ENCODE results near the gene PPP1R12B.
"Not testable (repeated sequence)": the region's sequence is repeated elsewhere in the genome, so short reads cannot be mapped to it uniquely, and the experiment has no call there.

PPP1R12B gene

DNA sequence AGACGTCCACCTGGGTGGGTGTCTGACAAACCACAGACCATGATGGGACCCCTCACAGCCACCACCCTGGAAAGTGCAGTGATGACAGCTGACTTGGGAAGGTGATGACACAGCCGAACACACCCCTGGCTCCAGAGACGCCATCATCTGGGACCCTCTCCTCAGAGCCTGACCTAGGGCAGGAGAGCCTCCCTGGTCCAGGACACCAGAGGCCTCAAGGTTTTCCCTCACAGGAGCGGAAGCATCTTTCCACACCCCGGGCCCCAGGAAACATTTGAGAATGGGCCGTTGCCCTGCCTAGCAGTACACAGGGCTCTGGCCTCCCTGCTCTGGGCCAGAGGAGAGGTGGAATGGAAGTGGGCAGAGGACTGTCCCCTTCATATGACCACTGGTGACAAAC, 282.0 kb downstream of the PPP1R12B start:
- no peak for DNase-seq (ENCODE audit: low read depth in 2 of 2)

- DNase-seq (ENCODE audit: low read depth in 2 of 2), result no peak
Observed at GRCh38 chr1:202631076-202631923, 282.8 kb downstream of the PPP1R12B start.

GRCh38 chr1:202632241-202632640, 283.7 kb downstream of the PPP1R12B start:
- no peak for DNase-seq (ENCODE audit: low read depth in 2 of 2)

DNA sequence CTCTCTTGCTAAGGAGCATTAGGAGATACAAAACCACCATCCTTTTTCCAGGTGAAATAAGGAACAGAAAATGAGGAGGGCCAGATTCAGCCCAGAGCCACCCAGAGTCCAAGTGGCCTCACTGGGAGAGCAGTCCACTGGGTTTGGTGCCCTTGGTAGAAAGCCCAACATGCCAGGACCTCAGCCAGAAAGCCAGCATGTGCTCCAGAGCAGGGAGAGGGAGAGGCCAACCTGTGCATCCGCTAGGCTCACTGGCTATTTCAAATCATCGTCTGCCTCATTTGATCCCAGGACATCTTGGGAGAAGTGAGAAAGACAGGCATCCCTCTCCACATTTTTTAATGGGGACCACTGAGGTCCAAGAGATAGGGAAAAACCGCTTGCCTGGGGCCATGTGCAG, 287.7 kb downstream of the PPP1R12B start:
- not testable (repeated sequence) for DNase-seq (ENCODE audit: low read depth in 2 of 2)

- not testable (repeated sequence) for DNase-seq (ENCODE audit: low read depth in 2 of 2)
Observed at GRCh38 chr1:202637321-202638018, 289.0 kb downstream of the PPP1R12B start.

- DNase-seq (ENCODE audit: low read depth in 2 of 2), result no peak
Observed at GRCh38 chr1:202638019-202638700, 289.7 kb downstream of the PPP1R12B start.

DNA sequence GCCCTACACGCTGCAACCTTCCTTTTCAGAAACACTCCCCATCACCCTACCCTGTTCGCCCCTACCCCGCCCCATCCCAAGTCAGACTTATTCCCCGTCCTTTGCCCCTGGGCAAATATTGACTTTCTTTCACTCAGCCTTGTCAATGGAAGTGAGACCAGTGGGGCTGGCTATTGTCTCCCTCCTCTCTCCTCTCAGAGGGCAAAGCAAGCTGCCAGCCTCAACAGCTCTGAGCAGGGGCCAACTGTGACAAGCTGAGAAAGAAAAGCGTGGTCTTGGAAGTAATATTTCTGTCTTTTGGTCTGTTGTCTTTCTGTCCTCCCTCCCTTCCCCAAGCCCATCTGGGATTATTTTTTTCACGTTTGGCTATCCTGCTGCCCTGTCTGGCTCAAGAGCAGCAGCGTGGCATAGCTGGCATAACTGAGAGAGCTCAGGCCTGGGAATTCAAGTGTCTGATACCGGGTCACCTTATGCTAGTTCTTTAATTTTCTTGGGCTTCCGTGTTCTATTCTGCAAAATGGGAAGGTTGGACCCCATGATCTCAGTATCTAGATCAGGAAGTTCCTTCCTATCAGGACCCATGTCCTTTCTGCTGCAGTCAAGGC, 290.3 kb downstream of the PPP1R12B start:
- not testable (repeated sequence) for DNase-seq (ENCODE audit: low read depth in 2 of 2)

DNA sequence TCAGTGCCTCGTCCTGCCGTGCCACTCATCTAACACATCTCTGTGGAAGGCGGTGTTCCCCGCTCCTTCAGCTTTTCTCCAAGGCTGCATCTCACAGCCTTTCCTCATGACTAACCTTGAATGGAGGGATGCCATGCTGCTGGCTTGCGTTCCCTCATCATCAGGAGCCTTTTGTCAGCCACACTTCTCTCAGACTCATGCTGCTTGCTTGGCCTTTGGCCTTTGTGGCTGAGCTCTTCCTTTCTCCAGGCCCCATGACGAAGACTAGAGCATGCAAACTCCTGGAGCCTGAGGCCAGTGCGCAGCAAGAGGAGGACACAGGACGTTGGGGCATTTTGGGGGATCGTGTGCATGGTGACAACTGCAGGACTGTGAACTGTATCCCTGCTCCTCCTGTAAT, 291.0 kb downstream of the PPP1R12B start:
- DNase-seq (ENCODE audit: low read depth in 2 of 2), result no peak

DNA sequence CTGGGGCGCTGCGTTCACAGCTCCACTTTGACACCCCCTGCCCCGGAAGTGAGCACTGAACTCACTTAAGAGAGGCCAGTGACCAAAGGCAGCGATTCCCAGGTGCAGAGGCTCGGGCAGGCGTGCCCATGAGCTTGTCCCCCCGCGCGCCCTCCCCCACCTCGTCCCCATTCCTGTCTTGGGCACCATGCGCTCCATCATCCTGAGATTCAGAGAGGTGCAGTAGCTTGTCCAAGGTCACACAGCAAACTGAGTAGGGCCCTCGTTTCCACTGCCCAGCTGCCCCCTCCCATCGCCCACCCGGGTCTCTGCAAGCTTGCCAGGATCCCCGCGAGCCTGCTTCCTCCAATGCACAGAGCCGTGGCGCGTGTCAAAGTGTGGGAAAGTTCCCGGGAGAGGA, 293.7 kb downstream of the PPP1R12B start:
- no peak for DNase-seq (ENCODE audit: low read depth in 2 of 2)
